ENCODE results near the gene FOXP1.

Gene FOXP1

DNA sequence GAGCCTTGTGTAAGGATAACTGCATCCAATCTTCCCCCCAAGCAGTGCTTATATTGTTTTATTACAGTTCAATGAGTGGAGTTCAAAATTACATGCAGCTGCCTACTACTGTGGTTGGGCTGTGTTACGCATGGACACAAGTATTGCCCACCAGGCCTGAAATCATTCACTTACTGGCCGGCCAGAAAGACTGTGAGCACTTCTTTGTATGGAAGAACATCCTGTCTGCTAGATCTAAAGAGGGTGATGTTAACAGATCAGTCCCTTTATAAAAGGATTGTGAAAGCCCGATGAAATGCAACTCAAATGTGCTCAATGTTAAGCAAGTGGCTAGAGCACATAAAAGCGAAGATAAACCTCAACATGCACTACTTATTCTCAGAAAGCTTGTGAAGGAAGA, 132.5 kb downstream of the FOXP1 start:
- Histone ChIP-seq H3K9me3 (ENCODE audit: control insufficient read depth in 2 of 2, low read length in 2 of 2) (no peaks in the 10 kb centered on the region), H3K4me3 (ENCODE audit: low read length in 2 of 2) (no peak overlapping the region), H3K36me3 (ENCODE audit: control insufficient read depth in 2 of 2, insufficient read depth in 2 of 2, low read length in 2 of 2) (no peaks in the 10 kb centered on the region), H3K9ac (ENCODE audit: low read depth in 1 of 2, low read length in 2 of 2) (no peak overlapping the region), H3K27ac (ENCODE audit: low read depth in 2 of 2, low read length in 2 of 2) (no peak overlapping the region), H3K4me1 (ENCODE audit: control insufficient read depth in 2 of 2, insufficient read depth in 2 of 2, low read length in 2 of 2) (peaks cover 24 to 34% of the 10 kb centered on the region in 2 donors), H3K27me3 (ENCODE audit: control insufficient read depth in 2 of 2, insufficient read depth in 2 of 2, low read length in 2 of 2) (no peaks in the 10 kb centered on the region)

DNA sequence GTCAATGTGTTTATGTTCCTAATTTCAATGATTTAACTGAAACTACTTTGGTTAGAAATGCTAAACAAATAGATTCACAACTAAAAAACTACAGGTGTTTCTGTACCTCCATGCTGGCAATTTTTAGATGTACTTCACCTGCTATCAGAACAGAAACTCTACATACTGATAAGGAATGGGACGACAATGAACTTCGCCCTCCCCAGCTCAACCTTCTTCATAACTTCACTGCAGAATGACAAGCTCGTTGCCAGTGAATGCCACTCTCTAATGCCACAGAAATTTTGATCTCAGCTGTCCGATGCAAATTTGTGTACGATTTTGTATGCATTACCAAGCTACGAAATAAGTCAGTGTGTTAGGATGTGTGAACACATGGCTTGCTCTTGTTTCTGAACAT, 133.4 kb downstream of the FOXP1 start:
- no peaks in the 10 kb centered on the region for H3K27me3 ChIP-seq (ENCODE audit: control insufficient read depth in 2 of 2, insufficient read depth in 2 of 2, low read length in 2 of 2)
- H3K4me1 ChIP-seq (ENCODE audit: control insufficient read depth in 2 of 2, insufficient read depth in 2 of 2, low read length in 2 of 2), result peaks cover 24 to 35% of the 10 kb centered on the region in 2 donors
- no peaks in the 10 kb centered on the region for H3K36me3 ChIP-seq (ENCODE audit: control insufficient read depth in 2 of 2, insufficient read depth in 2 of 2, low read length in 2 of 2)
- no peaks in the 10 kb centered on the region for H3K9me3 ChIP-seq (ENCODE audit: control insufficient read depth in 2 of 2, low read length in 2 of 2)
- peak overlapping the region in 1 of 2 donors; percentile 26 for H3K27ac ChIP-seq (ENCODE audit: low read depth in 2 of 2, low read length in 2 of 2)
- H3K4me3 ChIP-seq (ENCODE audit: low read length in 2 of 2), result no peak overlapping the region
- no peak overlapping the region for H3K9ac ChIP-seq (ENCODE audit: low read depth in 1 of 2, low read length in 2 of 2)

DNA sequence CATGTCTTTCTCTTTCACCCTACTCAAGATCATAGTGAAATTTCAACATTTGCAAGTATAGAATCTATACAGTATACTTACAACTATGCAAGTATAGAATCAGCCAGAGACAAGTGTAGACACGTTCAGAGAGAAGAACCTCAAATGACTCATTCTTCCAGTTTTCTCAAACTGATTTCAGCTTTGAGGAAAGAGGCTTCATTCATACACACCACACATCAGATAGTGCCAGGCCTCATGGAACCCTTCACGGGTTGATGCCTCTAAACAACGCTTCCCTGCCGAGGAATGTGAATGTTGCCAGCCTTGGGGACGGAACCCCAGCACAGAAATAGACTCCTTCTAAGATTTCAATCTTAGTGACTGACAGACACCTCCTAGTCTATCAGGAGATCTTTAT, 135.7 kb downstream of the FOXP1 start:
- Histone ChIP-seq H3K36me3 (ENCODE audit: control insufficient read depth in 2 of 2, insufficient read depth in 2 of 2, low read length in 2 of 2) (no peaks in the 10 kb centered on the region), H3K9ac (ENCODE audit: low read depth in 1 of 2, low read length in 2 of 2) (no peak overlapping the region), H3K27ac (ENCODE audit: low read depth in 2 of 2, low read length in 2 of 2) (no peak overlapping the region), H3K27me3 (ENCODE audit: control insufficient read depth in 2 of 2, insufficient read depth in 2 of 2, low read length in 2 of 2) (no peaks in the 10 kb centered on the region), H3K4me1 (ENCODE audit: control insufficient read depth in 2 of 2, insufficient read depth in 2 of 2, low read length in 2 of 2) (peaks cover 29 to 35% of the 10 kb centered on the region in 2 donors), H3K4me3 (ENCODE audit: low read length in 2 of 2) (no peak overlapping the region), H3K9me3 (ENCODE audit: control insufficient read depth in 2 of 2, low read length in 2 of 2) (no peaks in the 10 kb centered on the region)

DNA sequence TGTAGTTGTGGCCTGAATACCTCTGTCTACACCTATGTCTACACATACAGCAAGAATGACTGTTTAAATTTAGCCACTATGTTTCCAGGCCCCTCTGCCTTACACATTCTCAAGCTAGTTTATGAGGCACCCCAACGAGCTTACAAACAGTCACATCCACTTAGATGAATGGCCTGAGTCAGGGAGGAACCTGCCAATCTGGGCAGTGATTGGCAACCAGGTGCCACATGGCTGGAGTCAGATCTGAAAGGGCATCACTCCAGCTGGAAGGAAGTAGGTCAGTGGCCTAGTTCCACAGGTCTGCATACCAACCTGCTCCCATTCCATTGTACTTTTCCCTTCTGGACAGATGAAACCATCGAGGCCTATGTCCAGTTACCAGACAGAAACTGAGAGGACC, 136.3 kb downstream of the FOXP1 start:
- H3K27me3 ChIP-seq (ENCODE audit: control insufficient read depth in 2 of 2, insufficient read depth in 2 of 2, low read length in 2 of 2), result no peaks in the 10 kb centered on the region
- H3K9me3 ChIP-seq (ENCODE audit: control insufficient read depth in 2 of 2, low read length in 2 of 2), result no peaks in the 10 kb centered on the region
- no peak overlapping the region for H3K9ac ChIP-seq (ENCODE audit: low read depth in 1 of 2, low read length in 2 of 2)
- peaks cover 29 to 35% of the 10 kb centered on the region in 2 donors for H3K4me1 ChIP-seq (ENCODE audit: control insufficient read depth in 2 of 2, insufficient read depth in 2 of 2, low read length in 2 of 2)
- H3K36me3 ChIP-seq (ENCODE audit: control insufficient read depth in 2 of 2, insufficient read depth in 2 of 2, low read length in 2 of 2), result no peaks in the 10 kb centered on the region
- H3K4me3 ChIP-seq (ENCODE audit: low read length in 2 of 2), result no peak overlapping the region
- no peak overlapping the region for H3K27ac ChIP-seq (ENCODE audit: low read depth in 2 of 2, low read length in 2 of 2)

DNA sequence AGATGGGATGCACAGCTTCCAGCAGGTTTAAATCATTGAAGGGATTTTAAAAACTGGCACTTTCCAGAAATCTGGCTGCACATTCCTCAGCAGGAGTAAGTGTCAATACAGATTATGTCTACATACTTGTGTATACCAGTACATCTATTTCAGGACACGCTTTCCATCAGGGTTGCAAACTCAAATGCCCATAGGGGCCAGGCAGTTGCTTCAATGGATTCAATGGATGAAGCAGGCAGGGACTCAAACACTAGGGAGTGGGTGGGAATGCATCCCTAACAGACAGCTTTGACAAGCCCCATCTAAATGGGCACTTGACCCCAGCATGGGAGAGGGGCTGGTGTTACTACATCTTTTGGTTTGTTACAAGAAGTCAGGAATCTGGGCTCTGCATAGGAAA, 136.8 kb downstream of the FOXP1 start:
- Histone ChIP-seq H3K27me3 (ENCODE audit: control insufficient read depth in 2 of 2, insufficient read depth in 2 of 2, low read length in 2 of 2) (no peaks in the 10 kb centered on the region), H3K9ac (ENCODE audit: low read depth in 1 of 2, low read length in 2 of 2) (no peak overlapping the region), H3K27ac (ENCODE audit: low read depth in 2 of 2, low read length in 2 of 2) (no peak overlapping the region), H3K36me3 (ENCODE audit: control insufficient read depth in 2 of 2, insufficient read depth in 2 of 2, low read length in 2 of 2) (no peaks in the 10 kb centered on the region), H3K9me3 (ENCODE audit: control insufficient read depth in 2 of 2, low read length in 2 of 2) (no peaks in the 10 kb centered on the region), H3K4me1 (ENCODE audit: control insufficient read depth in 2 of 2, insufficient read depth in 2 of 2, low read length in 2 of 2) (peaks cover 29 to 35% of the 10 kb centered on the region in 2 donors), H3K4me3 (ENCODE audit: low read length in 2 of 2) (no peak overlapping the region)

DNA sequence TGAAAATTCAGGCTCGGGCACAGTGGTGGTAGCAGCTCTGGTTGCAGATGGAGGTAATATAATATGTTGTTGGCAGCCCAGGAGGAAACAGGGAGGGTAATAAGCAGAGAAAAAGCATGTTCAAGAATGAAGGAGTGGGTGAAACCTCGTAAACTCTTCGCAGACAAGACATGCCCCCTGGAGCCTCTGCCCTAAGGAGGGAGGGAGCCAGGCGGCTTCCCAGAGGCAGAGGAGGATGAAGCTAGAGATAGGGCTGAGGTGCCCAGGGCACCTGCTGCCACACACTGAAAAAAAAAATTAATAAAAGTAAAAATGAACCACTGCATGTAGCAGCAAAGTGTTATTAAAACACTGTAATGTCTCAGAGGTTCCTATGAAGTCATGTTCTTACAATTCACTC, 137.3 kb downstream of the FOXP1 start:
- H3K4me3 ChIP-seq (ENCODE audit: low read length in 2 of 2), result no peak overlapping the region
- no peaks in the 10 kb centered on the region for H3K27me3 ChIP-seq (ENCODE audit: control insufficient read depth in 2 of 2, insufficient read depth in 2 of 2, low read length in 2 of 2)
- no peak overlapping the region for H3K27ac ChIP-seq (ENCODE audit: low read depth in 2 of 2, low read length in 2 of 2)
- no peaks in the 10 kb centered on the region for H3K9me3 ChIP-seq (ENCODE audit: control insufficient read depth in 2 of 2, low read length in 2 of 2)
- H3K36me3 ChIP-seq (ENCODE audit: control insufficient read depth in 2 of 2, insufficient read depth in 2 of 2, low read length in 2 of 2), result no peaks in the 10 kb centered on the region
- H3K9ac ChIP-seq (ENCODE audit: low read depth in 1 of 2, low read length in 2 of 2), result no peak overlapping the region
- H3K4me1 ChIP-seq (ENCODE audit: control insufficient read depth in 2 of 2, insufficient read depth in 2 of 2, low read length in 2 of 2), result peaks cover 29 to 35% of the 10 kb centered on the region in 2 donors

DNA sequence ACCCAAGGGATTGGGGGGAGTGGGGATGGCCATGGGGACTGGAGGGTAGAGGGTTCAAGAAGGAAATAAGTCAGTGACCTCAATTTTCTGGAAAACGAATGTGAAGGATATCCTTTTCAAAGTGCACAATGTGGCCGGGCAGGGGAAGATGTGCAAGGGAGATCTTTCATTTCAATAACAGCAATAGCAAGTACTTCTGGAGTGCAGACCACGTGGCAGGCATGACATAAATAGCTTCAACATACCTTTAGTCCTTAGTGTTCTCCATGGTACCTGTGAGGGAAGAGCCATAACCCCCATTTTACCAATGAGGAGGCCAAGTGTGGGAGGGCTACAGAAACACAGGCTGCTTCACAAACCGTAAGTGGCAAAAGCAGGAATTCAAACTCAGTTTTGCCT, 138.7 kb downstream of the FOXP1 start:
- no peaks in the 10 kb centered on the region for H3K9me3 ChIP-seq (ENCODE audit: control insufficient read depth in 2 of 2, low read length in 2 of 2)
- H3K27ac ChIP-seq (ENCODE audit: low read depth in 2 of 2, low read length in 2 of 2), result peak overlapping the region; percentile 66 to 78
- no peaks in the 10 kb centered on the region for H3K27me3 ChIP-seq (ENCODE audit: control insufficient read depth in 2 of 2, insufficient read depth in 2 of 2, low read length in 2 of 2)
- no peak overlapping the region for H3K4me3 ChIP-seq (ENCODE audit: low read length in 2 of 2)
- peaks cover 23 to 27% of the 10 kb centered on the region in 2 donors for H3K4me1 ChIP-seq (ENCODE audit: control insufficient read depth in 2 of 2, insufficient read depth in 2 of 2, low read length in 2 of 2)
- H3K36me3 ChIP-seq (ENCODE audit: control insufficient read depth in 2 of 2, insufficient read depth in 2 of 2, low read length in 2 of 2), result no peaks in the 10 kb centered on the region
- H3K9ac ChIP-seq (ENCODE audit: low read depth in 1 of 2, low read length in 2 of 2), result no peak overlapping the region

DNA sequence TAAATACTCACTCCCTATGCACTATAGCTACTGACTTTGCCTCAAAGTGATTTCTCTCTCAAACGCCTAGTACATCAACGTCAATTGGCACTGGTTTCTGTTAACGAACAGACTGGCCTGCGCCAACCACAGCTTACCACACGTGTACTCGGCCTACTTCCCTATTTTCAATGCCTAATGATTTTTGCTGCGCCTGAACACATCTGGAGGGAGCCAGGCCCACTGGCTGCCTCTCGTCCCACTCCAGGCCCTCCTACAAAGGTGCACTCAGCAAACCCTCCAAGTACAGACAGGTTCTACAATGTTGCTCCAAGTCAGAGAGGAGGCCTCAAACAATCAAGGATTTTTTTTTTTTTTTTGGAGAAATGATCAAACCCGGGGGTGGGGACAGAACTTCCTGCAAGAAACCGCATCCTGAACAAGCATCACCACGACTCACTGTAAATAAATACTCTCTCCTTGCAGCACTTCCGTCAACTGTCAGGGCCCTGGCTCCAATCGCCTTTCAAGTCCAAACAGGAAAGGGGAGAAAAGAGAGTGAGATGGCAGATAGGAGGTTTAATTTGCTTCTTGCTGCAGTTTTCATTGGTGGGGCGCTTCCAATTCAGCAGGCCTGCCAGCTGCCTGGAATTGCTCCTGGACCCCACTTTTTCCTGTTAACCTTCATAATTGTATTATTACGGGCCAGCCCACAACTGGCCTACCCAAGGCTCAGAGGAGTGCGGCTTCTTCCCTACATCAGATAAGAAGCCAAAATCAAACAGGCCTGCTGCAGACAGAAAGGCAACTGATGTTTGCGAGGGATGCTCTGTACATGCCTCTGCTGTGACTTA, 139.3 kb downstream of the FOXP1 start:
- Histone ChIP-seq H3K27ac (ENCODE audit: low read depth in 2 of 2, low read length in 2 of 2) (peak overlapping the region; percentile 72 to 78), H3K27me3 (ENCODE audit: control insufficient read depth in 2 of 2, insufficient read depth in 2 of 2, low read length in 2 of 2) (no peaks in the 10 kb centered on the region), H3K9ac (ENCODE audit: low read depth in 1 of 2, low read length in 2 of 2) (peak overlapping the region; percentile 14), H3K4me1 (ENCODE audit: control insufficient read depth in 2 of 2, insufficient read depth in 2 of 2, low read length in 2 of 2) (peaks cover 17 to 22% of the 10 kb centered on the region in 2 donors), H3K4me3 (ENCODE audit: low read length in 2 of 2) (no peak overlapping the region), H3K36me3 (ENCODE audit: control insufficient read depth in 2 of 2, insufficient read depth in 2 of 2, low read length in 2 of 2) (no peaks in the 10 kb centered on the region), H3K9me3 (ENCODE audit: control insufficient read depth in 2 of 2, low read length in 2 of 2) (no peaks in the 10 kb centered on the region)

DNA sequence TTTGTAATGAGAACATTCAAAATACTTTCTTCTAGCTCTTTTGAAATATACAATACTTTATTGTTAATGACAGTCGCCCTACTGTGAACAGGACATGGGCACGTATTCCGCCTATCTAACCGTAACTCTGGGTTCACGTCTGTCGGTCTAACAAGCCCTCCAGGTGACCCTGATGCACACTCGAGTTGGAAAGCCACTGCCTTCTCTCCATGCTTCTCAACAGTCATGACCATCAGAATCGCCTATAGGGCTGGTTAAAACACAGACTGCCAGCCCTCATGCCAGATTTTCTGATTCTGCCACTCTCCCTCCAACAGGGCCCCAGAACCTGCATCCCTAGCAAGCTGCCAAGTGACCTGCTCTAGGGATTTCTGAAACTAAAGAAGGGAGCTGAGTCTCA, 140.2 kb downstream of the FOXP1 start:
- Histone ChIP-seq H3K4me1 (ENCODE audit: control insufficient read depth in 2 of 2, insufficient read depth in 2 of 2, low read length in 2 of 2) (peaks cover 16 to 17% of the 10 kb centered on the region in 2 donors), H3K27me3 (ENCODE audit: control insufficient read depth in 2 of 2, insufficient read depth in 2 of 2, low read length in 2 of 2) (no peaks in the 10 kb centered on the region), H3K9ac (ENCODE audit: low read depth in 1 of 2, low read length in 2 of 2) (peak overlapping the region in 1 of 2 donors; percentile 14), H3K27ac (ENCODE audit: low read depth in 2 of 2, low read length in 2 of 2) (peak overlapping the region; percentile 72 to 78), H3K9me3 (ENCODE audit: control insufficient read depth in 2 of 2, low read length in 2 of 2) (no peaks in the 10 kb centered on the region), H3K36me3 (ENCODE audit: control insufficient read depth in 2 of 2, insufficient read depth in 2 of 2, low read length in 2 of 2) (no peaks in the 10 kb centered on the region), H3K4me3 (ENCODE audit: low read length in 2 of 2) (no peak overlapping the region)

DNA sequence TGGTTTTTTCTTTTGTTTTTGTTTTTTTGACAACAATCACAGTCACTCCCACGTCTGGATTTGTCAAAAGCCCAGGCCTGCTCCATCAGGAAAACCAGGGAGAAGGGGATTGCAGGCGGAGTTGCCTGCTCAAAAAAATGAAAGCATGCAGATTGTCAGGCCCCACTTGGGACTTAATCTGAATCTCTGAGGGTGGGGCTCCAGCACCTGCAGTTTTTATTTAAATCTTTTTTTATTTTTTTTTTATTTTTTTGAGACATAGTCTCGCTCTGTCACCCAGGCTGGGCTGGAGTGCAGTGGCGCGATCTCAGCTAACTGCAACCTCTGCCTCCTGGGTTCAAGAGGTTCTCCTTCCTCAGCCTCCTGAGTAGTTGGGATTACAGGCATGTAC, 140.9 kb downstream of the FOXP1 start:
- no peak overlapping the region for H3K4me3 ChIP-seq (ENCODE audit: low read length in 2 of 2)
- H3K4me1 ChIP-seq (ENCODE audit: control insufficient read depth in 2 of 2, insufficient read depth in 2 of 2, low read length in 2 of 2), result peaks cover 16% of the 10 kb centered on the region in 2 donors
- no peaks in the 10 kb centered on the region for H3K27me3 ChIP-seq (ENCODE audit: control insufficient read depth in 2 of 2, insufficient read depth in 2 of 2, low read length in 2 of 2)
- no peaks in the 10 kb centered on the region for H3K36me3 ChIP-seq (ENCODE audit: control insufficient read depth in 2 of 2, insufficient read depth in 2 of 2, low read length in 2 of 2)
- H3K9ac ChIP-seq (ENCODE audit: low read depth in 1 of 2, low read length in 2 of 2), result no peak overlapping the region
- peak overlapping the region in 1 of 2 donors; percentile 78 for H3K27ac ChIP-seq (ENCODE audit: low read depth in 2 of 2, low read length in 2 of 2)
- H3K9me3 ChIP-seq (ENCODE audit: control insufficient read depth in 2 of 2, low read length in 2 of 2), result no peaks in the 10 kb centered on the region

All from mucosa of rectum (tissue), 2 donors.